Fibroblast of villous mesenchyme (primary cell): ENCODE results near the gene GATD1. TPM values are rescaled to one million over a fixed set of nuclear protein-coding genes. Genes with fewer than 3 reads are reported as not detected.

Experiments
- DNase-seq: peaks from one replicate; pipeline ENCODE4 v3.0.0-alpha.2; 2010; ENCODE audit warnings: low read depth
- H3K4me3 ChIP-seq: 2 replicates; pipeline ENCODE4 v1.5.1; 2011; ENCODE audit warnings: low read depth, mild to moderate bottlenecking, low read length
- CTCF ChIP-seq: IDR thresholded peaks from 2 replicates; pipeline ENCODE4 v1.5.1; 2012; ENCODE audit warnings: low read depth, mild to moderate bottlenecking, low read length; ENCODE audit not compliant: insufficient read depth
- total RNA-seq: library from RNA; depleted of rRNA; stranded (reverse); fragments of >200 nt; gene quantifications from 2 replicates; pipeline ENCODE4 v1.2.3, GENCODE V29; 2012

GATD1 gene
- total RNA-seq, 1 donor = 26.3 TPM

- TF ChIP-seq CTCF = no peak
- peak overlapping the region; percentile 74 for H3K4me3 ChIP-seq
- DNase-seq = no peak
These were observed 17.7 kb upstream of the GATD1 start for GRCh38 chr11:794766-795633.

GRCh38 chr11:794013-794765 is 16.9 kb upstream of the GATD1 start:
- TF ChIP-seq CTCF = no peak
- no peak overlapping the region for H3K4me3 ChIP-seq
- DNase-seq = no peak

- TF ChIP-seq CTCF = no peak
- no peak overlapping the region for H3K4me3 ChIP-seq
- DNase-seq = no peak
These were observed 16.3 kb upstream of the GATD1 start for GRCh38 chr11:793556-793955.

- TF ChIP-seq CTCF = no peak
- no peak for DNase-seq
These were observed 15.6 kb upstream of the GATD1 start for GRCh38 chr11:792873-793272.

GRCh38 chr11:792535-792821 is 15.2 kb upstream of the GATD1 start:
- DNase-seq = no peak

More at GRCh38 chr11:792873-793272, 15.6 kb upstream of the GATD1 start:
- no peak overlapping the region for H3K4me3 ChIP-seq

More at GRCh38 chr11:792535-792821, 15.2 kb upstream of the GATD1 start:
- no peak overlapping the region for H3K4me3 ChIP-seq
- TF ChIP-seq CTCF = no peak
